Lung (tissue), 12 donors: ENCODE measurements around the gene LGI1. TPM values are rescaled to one million over a fixed set of nuclear protein-coding genes. Genes with fewer than 3 reads are reported as not detected.
A peak's percentile ranks its signal among the peaks of the same experiment; 100 is the strongest.

Source experiments
- ATAC-seq: fragments of 200-7000 bp; cut with Tn5 transposase; one replicate; pipeline ENCODE4 v1.9.1; 2020; ENCODE audit warnings: moderate number of reproducible peaks; ENCODE audit not compliant: insufficient read depth, low FRiP score
- DNase-seq, 3 donors: peaks; one replicate each; pipeline ENCODE4 v3.0.0-alpha.2; 2013 to 2017
- H3K27ac ChIP-seq, 2 donors: one replicate each; pipeline ENCODE4 v1.5.1; 2013; ENCODE audit warnings: mild to moderate bottlenecking in 2 of 2, moderate library complexity in 2 of 2, control low read depth in 1 of 2, inconsistent platforms in 1 of 2, low read depth in 1 of 2, low read length in 1 of 2
- H3K27me3 ChIP-seq, 3 donors: one replicate each; pipeline ENCODE4 v1.5.1; 2013; ENCODE audit warnings: low read length in 2 of 3; ENCODE audit not compliant: control insufficient read depth in 3 of 3, insufficient read depth in 3 of 3
- H3K36me3 ChIP-seq, 4 donors: one replicate each; pipeline ENCODE4 v1.5.1; 2013; ENCODE audit warnings: low read length in 4 of 4, mild to moderate bottlenecking in 1 of 4, moderate library complexity in 1 of 4; ENCODE audit not compliant: control insufficient read depth in 4 of 4, insufficient read depth in 4 of 4
- H3K4me1 ChIP-seq, 5 donors: one replicate each; pipeline ENCODE4 v1.5.1; 2013; ENCODE audit warnings: low read length in 5 of 5, mild to moderate bottlenecking in 2 of 5, moderate library complexity in 1 of 5; ENCODE audit not compliant: control insufficient read depth in 5 of 5, insufficient read depth in 5 of 5
- H3K4me3 ChIP-seq: one replicate; pipeline ENCODE4 v1.5.1; 2013; ENCODE audit warnings: mild to moderate bottlenecking, control low read depth, moderate library complexity
- H3K9ac ChIP-seq, 2 donors: one replicate each; pipeline ENCODE4 v1.5.1; 2013; ENCODE audit warnings: low read length in 2 of 2, control low read depth in 1 of 2; ENCODE audit not compliant: insufficient read depth in 1 of 2
- H3K9me3 ChIP-seq, 4 donors: one replicate each; pipeline ENCODE4 v1.5.1; 2013; ENCODE audit warnings: low read length in 3 of 4, mild to moderate bottlenecking in 1 of 4, moderate library complexity in 1 of 4; ENCODE audit not compliant: control insufficient read depth in 4 of 4, insufficient read depth in 3 of 4
- CTCF ChIP-seq: IDR thresholded peaks from 2 replicates; pipeline ENCODE4 v1.5.1; 2012; ENCODE audit warnings: mild to moderate bottlenecking; ENCODE audit errors: control extremely low read depth, extremely low read depth
- WGBS, 2 donors: extraction: QIAGEN DNeasy Blood & Tissue Kit; methylation state at CpG; one replicate each; pipeline ENCODE4 v1.1.7; 2013; 5-methylcytosine and 5-hydroxymethylcytosine counted together
- polyA plus RNA-seq, 2 donors: library from polyadenylated mRNA; stranded (reverse); fragments of 200-250 nt; gene quantifications; one replicate each; pipeline ENCODE4 v1.2.1, GENCODE V29; 2013
- total RNA-seq, 2 donors: library from RNA; depleted of rRNA in 1 of 2; stranded (reverse); fragments of >200 nt in 1 of 2; gene quantifications; one replicate each; pipeline ENCODE4 v1.2.1, GENCODE V29; 2014 to 2021
- donor health status: control.
- donor health status: control.
- donor health status: Bipolar disorder and iron deficiency.
- donor health status: healthy.
- donor health status: DM: yes; HTN: yes; CAD: no.

LGI1 gene
- total and polyA plus RNA-seq, 4 donors, result 0.68 TPM; not detected in 3

DNA sequence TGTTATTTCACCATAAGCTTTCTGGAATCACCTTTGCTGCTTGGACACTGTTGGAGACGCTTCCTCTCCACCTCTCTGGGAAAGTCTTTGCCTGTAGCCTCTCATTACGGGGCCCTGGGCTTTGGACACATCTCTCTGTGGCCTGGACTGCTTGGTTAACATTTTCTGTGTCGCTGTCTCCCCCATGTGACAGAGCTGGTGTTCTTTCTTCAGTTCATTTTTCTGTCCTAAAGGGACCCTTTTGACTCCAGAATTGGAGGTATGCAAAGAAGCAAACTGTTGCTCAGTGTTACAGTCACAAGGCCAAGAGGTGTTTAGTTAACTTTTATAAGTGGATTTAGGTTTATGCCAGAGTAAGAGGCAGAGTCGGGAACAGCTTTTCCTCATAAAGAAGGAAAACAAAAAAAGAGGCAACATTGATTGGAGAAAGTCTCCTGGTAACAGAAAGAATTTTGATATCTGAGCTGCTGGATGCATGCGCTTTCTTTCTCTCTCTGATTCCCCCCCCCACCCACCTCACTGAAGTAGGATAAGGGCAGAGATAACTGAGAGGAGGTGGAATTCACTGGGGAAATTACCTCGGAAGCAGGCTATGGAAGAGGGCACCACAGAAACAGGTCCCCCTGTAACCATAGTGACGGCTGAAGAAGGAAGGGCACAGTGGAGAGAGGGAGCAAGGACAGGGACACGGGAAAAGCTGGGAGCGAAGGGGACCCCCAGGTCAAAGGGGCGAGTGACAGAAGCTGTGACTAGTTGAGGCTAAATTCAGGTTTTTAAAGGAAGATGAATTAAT is 57.8 kb downstream of the LGI1 start:
- H3K9ac ChIP-seq, result no peak overlapping the region

GRCh38 chr10:93816123-93816747 is 58.5 kb downstream of the LGI1 start:
- DNase-seq (peak; percentile 57 to 71 (median 69)), ATAC-seq (no peak)
- Histone ChIP-seq H3K36me3 (no peaks in the 10 kb centered on the region), H3K4me3 (no peak overlapping the region), H3K27me3 (peaks cover 0 to 8% (median 0%) of the 10 kb centered on the region in 3 donors), H3K27ac (no peak overlapping the region), H3K9ac (no peak overlapping the region), H3K9me3 (no peaks in the 10 kb centered on the region), H3K4me1 (peaks cover 0 to 4% (median 0%) of the 10 kb centered on the region in 5 donors)
- WGBS, 2 donors, result 17 to 18% methylated on average over 8 of the region's 8 CpGs
- TF ChIP-seq CTCF, result peak; percentile 63

More for the DNA sequence above, 57.8 kb downstream of the LGI1 start:
- H3K27ac ChIP-seq, result no peak overlapping the region
- no peak overlapping the region for H3K4me3 ChIP-seq
- H3K36me3 ChIP-seq, result no peaks in the 10 kb centered on the region
- no peaks in the 10 kb centered on the region for H3K9me3 ChIP-seq
- WGBS, 2 donors, result 41 to 47% methylated on average over 10 of the region's 10 CpGs
- DNase-seq (peak in 2 of 3 donors; percentile 32 to 46), ATAC-seq (no peak)
- TF ChIP-seq CTCF, result no peak
- H3K4me1 ChIP-seq, result peaks cover 0 to 4% (median 0%) of the 10 kb centered on the region in 5 donors
- H3K27me3 ChIP-seq, result peaks cover 0 to 8% (median 0%) of the 10 kb centered on the region in 3 donors

DNA sequence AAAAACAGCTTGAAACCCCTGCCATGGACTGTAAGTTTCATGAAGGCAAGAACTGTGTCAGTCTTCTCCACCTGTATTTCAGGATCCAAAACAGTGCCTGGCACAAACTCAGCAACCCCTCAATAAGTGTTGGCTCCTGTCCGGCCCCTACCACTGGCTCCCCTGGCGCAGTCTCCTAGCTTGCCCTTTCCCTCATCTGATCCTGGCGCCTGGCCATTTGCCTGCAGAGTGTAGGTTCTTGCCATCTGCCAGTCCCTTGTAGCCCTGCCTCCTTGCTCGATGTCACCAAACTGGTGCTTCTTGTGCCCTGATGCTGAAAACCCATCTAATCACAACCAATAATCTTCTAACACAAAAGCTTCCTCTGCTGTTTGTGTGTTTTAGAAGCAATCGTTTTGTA is 60.4 kb downstream of the LGI1 start:
- Histone ChIP-seq H3K4me3 (no peak overlapping the region), H3K9ac (no peak overlapping the region), H3K27ac (no peak overlapping the region), H3K27me3 (peaks cover 0 to 8% (median 0%) of the 10 kb centered on the region in 3 donors), H3K36me3 (no peaks in the 10 kb centered on the region), H3K9me3 (no peaks in the 10 kb centered on the region), H3K4me1 (peaks cover 0 to 4% (median 0%) of the 10 kb centered on the region in 5 donors)
- WGBS, 2 donors, result 83 to 91% methylated on average over 5 of the region's 5 CpGs
- no peak for ATAC-seq
- DNase-seq, result no peak
- no peak for TF ChIP-seq CTCF
